ENCODE data around the gene SCAMP5. TPM values are rescaled to one million over a fixed set of nuclear protein-coding genes. Genes with fewer than 3 reads are reported as not detected.

Gene SCAMP5
- polyA plus RNA-seq, 1 experiment, result 2.1 TPM

GRCh38 chr15:75025548-75026260, 30.3 kb downstream of the SCAMP5 start:
- Histone ChIP-seq H3K9me3 (ENCODE audit: control insufficient read depth, insufficient read depth, low read length) (no peaks in the 10 kb centered on the region), H3K4me3 (ENCODE audit: low read depth, low read length) (no peak overlapping the region), H3K27ac (ENCODE audit: low read depth, low read length) (no peak overlapping the region), H3K27me3 (ENCODE audit: control insufficient read depth, insufficient read depth, low read length) (no peaks in the 10 kb centered on the region)
- ChIA-PET POLR2A (no interaction called here), CTCF (interaction anchor here (0.6 to 1.6 kb wide), 3 partner anchors 65 to 183 kb away, joined by 4 to 10 read pairs (median 4); no protein-coding TSS in a partner anchor)
- TF ChIP-seq, protein P1, sequence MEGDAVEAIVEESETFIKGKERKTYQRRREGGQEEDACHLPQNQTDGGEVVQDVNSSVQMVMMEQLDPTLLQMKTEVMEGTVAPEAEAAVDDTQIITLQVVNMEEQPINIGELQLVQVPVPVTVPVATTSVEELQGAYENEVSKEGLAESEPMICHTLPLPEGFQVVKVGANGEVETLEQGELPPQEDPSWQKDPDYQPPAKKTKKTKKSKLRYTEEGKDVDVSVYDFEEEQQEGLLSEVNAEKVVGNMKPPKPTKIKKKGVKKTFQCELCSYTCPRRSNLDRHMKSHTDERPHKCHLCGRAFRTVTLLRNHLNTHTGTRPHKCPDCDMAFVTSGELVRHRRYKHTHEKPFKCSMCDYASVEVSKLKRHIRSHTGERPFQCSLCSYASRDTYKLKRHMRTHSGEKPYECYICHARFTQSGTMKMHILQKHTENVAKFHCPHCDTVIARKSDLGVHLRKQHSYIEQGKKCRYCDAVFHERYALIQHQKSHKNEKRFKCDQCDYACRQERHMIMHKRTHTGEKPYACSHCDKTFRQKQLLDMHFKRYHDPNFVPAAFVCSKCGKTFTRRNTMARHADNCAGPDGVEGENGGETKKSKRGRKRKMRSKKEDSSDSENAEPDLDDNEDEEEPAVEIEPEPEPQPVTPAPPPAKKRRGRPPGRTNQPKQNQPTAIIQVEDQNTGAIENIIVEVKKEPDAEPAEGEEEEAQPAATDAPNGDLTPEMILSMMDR (IDR thresholded peaks at IDR 0.05; ENCODE audit: low read depth, low read length), result no peak
- DNase-seq (ENCODE audit: low read depth, low spot score), result no peak

DNA sequence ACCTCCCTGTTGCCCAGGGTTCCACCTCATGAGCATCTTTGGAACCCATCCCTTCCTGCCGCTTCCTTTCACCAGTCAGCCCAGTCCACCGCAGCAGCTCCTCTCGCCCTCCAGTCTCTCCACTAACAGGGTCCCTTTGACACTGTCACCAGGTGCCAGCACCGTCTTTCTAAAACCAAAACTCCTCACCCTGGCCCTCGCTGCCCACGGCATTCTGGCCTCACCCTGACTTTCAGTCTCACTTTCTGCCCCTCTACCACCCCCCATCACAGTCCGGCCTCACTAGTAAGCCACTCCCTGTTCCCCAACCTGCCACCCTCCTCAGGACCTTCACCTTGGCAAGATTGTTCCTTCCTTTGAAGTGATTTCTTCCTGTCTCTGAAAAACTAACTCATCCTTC, 32.2 kb downstream of the SCAMP5 start:
- no peaks in the 10 kb centered on the region for H3K9me3 ChIP-seq (ENCODE audit: control insufficient read depth, insufficient read depth, low read length)
- CTCF ChIA-PET, result interaction anchor here (1.1 to 1.3 kb wide), 3 partner anchors 174 to 178 kb away, joined by 3 to 10 read pairs (median 4); partner anchors contain the start of gene C15orf39
- POLR2A ChIA-PET, result no interaction called here
- no peak for DNase-seq (ENCODE audit: low read depth, low spot score)
- H3K27ac ChIP-seq (ENCODE audit: low read depth, low read length), result no peak overlapping the region
- H3K27me3 ChIP-seq (ENCODE audit: control insufficient read depth, insufficient read depth, low read length), result no peaks in the 10 kb centered on the region
- TF ChIP-seq, protein P1 (IDR thresholded peaks at IDR 0.05; ENCODE audit: low read depth, low read length), result no peak
- H3K4me3 ChIP-seq (ENCODE audit: low read depth, low read length), result no peak overlapping the region

- no peaks in the 10 kb centered on the region for H3K27me3 ChIP-seq (ENCODE audit: control insufficient read depth, insufficient read depth, low read length)
- TF ChIP-seq, protein P1 (IDR thresholded peaks at IDR 0.05; ENCODE audit: low read depth, low read length), result no peak
- no peak overlapping the region for H3K4me3 ChIP-seq (ENCODE audit: low read depth, low read length)
- peak overlapping the region; percentile 52 for H3K27ac ChIP-seq (ENCODE audit: low read depth, low read length)
- POLR2A ChIA-PET, result interaction anchor here (0.6 to 1.7 kb wide), 4 partner anchors 15 to 422 kb away, joined by 3 to 10 read pairs (median 6); partner anchors contain the start of genes C15orf39 and SIN3A
- no peak for DNase-seq (ENCODE audit: low read depth, low spot score)
- H3K9me3 ChIP-seq (ENCODE audit: control insufficient read depth, insufficient read depth, low read length), result no peaks in the 10 kb centered on the region
- CTCF ChIA-PET, result interaction anchor here (0.9 to 4.2 kb wide), 10 partner anchors 9 to 179 kb away, joined by 3 to 63 read pairs (median 10); partner anchors contain the start of gene C15orf39
Measured at GRCh38 chr15:75028991-75029377, 33.6 kb downstream of the SCAMP5 start.

DNA sequence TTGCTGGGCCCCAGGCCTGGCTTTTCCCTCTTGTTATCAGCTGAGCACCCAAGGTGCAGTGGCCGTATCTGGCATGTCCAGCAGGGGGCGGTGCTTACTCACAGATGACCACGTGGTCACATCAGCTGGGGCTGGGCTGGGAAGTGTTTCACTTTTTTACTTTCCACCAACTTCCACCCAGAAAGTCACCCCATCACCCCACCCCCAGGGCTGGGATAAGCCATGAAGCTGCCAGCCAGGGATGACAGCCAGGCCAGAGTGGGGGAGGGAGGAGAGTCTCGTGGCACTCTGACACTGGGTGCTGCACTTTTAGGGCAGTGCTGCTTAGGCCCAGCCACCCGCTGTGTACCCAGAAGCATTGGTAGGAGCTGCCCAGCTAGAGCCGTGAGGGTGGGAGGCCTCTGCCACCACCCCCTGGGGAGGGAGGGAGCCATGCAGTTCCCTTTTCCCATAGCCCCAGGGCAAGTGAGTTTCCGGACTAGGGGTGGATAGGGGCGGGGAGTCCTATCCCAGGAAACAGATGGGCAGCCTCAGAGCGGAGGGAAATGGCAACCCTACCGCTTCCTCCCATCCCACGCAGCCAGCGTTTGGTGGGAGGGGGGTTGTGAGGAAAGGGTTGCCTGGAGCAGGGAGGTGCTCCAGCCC, 34.1 kb downstream of the SCAMP5 start:
- peak overlapping the region; percentile 41 for H3K4me3 ChIP-seq (ENCODE audit: low read depth, low read length)
- peak; percentile 63 for DNase-seq (ENCODE audit: low read depth, low spot score)
- ChIA-PET POLR2A (interaction anchor here (0.6 to 1.7 kb wide), 5 partner anchors 14 to 422 kb away, joined by 3 to 10 read pairs (median 6); partner anchors contain the start of genes C15orf39 and SIN3A), CTCF (interaction anchor here (0.6 to 4.2 kb wide), 13 partner anchors 9 to 270 kb away, joined by 3 to 63 read pairs (median 6); partner anchors contain the start of gene C15orf39)
- peak overlapping the region; percentile 52 for H3K27ac ChIP-seq (ENCODE audit: low read depth, low read length)
- H3K27me3 ChIP-seq (ENCODE audit: control insufficient read depth, insufficient read depth, low read length), result no peaks in the 10 kb centered on the region
- TF ChIP-seq, protein P1 (IDR thresholded peaks at IDR 0.05; ENCODE audit: low read depth, low read length), result peak; percentile 89
- H3K9me3 ChIP-seq (ENCODE audit: control insufficient read depth, insufficient read depth, low read length), result no peaks in the 10 kb centered on the region

Measured in AG04450 (cell line).